Measurements from ENCODE around the gene CCDC85A. TPM values are rescaled to one million over a fixed set of nuclear protein-coding genes. Genes with fewer than 3 reads are reported as not detected.

The CCDC85A gene
- total RNA-seq, 1 donor from 2014 or later = 22.2 TPM

DNA sequence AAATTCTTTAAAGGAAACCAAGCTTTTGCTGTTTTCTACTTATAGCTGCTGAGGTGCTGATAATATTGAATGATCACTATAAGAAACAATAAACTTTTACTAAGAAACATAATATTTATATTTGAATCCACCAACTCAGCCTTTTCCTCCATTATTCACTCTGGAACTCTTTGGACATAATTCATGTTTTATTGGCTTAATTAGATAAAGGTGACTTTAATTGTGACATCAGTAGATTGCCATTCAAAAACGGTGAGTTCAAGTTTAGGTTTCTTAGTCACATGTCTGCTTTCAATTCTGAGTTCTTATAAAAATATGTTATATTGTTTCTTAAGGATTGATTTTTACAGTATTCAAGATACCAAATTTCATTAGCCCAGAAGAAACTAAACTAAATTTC lies 24.0 kb downstream of the CCDC85A start:
- no peak overlapping the region for H3K4me3 ChIP-seq
- no peaks in the 10 kb centered on the region for H3K36me3 ChIP-seq
- no peaks in the 10 kb centered on the region for H3K27me3 ChIP-seq
- DNase-seq (no peak), ATAC-seq (no peak)
- no peaks in the 10 kb centered on the region for H3K4me1 ChIP-seq
- intact Hi-C loops (cut with DNase I) = no loop called here
- no peak overlapping the region for H3K27ac ChIP-seq
- H3K9me3 ChIP-seq = no peaks in the 10 kb centered on the region
- TF ChIP-seq, protein P1, sequence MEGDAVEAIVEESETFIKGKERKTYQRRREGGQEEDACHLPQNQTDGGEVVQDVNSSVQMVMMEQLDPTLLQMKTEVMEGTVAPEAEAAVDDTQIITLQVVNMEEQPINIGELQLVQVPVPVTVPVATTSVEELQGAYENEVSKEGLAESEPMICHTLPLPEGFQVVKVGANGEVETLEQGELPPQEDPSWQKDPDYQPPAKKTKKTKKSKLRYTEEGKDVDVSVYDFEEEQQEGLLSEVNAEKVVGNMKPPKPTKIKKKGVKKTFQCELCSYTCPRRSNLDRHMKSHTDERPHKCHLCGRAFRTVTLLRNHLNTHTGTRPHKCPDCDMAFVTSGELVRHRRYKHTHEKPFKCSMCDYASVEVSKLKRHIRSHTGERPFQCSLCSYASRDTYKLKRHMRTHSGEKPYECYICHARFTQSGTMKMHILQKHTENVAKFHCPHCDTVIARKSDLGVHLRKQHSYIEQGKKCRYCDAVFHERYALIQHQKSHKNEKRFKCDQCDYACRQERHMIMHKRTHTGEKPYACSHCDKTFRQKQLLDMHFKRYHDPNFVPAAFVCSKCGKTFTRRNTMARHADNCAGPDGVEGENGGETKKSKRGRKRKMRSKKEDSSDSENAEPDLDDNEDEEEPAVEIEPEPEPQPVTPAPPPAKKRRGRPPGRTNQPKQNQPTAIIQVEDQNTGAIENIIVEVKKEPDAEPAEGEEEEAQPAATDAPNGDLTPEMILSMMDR (IDR thresholded peaks at IDR 0.05) = no peak

DNA sequence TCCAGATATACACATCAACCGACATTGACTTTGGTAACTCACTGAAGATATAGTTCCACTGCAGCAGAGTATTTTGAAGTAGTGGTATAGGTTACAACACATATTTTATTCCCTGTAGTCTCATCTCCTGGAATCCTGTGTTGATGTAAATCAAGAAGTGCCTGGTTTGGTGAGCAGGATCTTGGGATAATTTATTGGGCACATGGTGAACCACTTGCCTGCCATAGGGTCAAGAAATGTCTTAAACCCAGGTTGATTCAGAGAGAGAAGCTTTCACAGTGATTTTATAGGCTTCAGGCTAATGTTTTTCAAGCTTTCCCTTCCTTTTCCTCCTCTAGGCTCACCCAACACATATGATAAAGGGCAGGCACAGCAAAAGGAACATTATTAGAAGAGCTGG lies 24.6 kb downstream of the CCDC85A start:
- no peaks in the 10 kb centered on the region for H3K9me3 ChIP-seq
- H3K27ac ChIP-seq = no peak overlapping the region
- no peak for ATAC-seq
- H3K27me3 ChIP-seq = no peaks in the 10 kb centered on the region
- no peaks in the 10 kb centered on the region for H3K36me3 ChIP-seq
- intact Hi-C loops (cut with DNase I) = no loop called here
- no peak for DNase-seq
- H3K4me1 ChIP-seq = no peaks in the 10 kb centered on the region
- TF ChIP-seq, protein P1 (IDR thresholded peaks at IDR 0.05) = no peak
- no peak overlapping the region for H3K4me3 ChIP-seq

DNA sequence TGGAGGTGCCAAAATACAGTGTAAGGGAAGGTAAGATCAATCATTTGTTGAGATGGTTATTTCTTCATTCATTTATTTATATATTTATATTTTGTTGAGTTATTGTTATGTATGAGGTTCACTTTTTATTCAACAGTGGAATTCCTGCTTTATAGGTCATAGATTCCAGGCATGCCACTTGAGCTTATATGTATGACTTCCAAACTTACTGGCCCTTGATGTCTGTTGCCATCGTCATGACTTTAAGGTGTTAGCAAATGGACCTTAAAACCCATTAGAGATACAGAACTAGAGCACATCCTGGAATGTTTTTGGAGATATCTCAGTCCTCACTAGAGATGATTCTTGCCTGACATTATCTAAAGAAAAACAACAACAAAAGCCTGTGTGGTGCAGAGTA lies 25.9 kb downstream of the CCDC85A start:
- TF ChIP-seq, protein P1 (IDR thresholded peaks at IDR 0.05) = no peak
- intact Hi-C loops (cut with DNase I) = no loop called here
- no peaks in the 10 kb centered on the region for H3K9me3 ChIP-seq
- DNase-seq (no peak), ATAC-seq (no peak)
- H3K27me3 ChIP-seq = no peaks in the 10 kb centered on the region
- no peak overlapping the region for H3K27ac ChIP-seq
- H3K4me1 ChIP-seq = no peaks in the 10 kb centered on the region
- H3K4me3 ChIP-seq = no peak overlapping the region
- H3K36me3 ChIP-seq = no peaks in the 10 kb centered on the region

DNA sequence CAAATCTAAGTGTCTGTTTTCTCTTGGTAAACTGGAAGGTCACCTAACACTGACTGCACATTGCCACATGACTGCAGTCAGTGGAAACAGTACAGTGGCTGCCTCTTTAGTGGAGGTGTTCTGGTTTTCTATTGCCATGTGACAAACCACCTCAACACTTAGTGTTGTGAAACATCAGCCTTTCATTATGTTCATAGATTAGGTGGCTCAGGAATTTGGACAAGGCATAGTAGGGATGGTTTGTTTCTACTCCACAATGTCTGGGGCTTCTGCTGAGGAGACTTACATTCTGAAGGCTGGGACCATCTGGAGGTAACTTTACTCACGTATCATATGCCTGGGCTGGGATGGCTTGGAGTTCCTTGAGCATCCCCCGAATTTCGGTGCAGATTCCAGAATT lies 26.5 kb downstream of the CCDC85A start:
- intact Hi-C loops (cut with DNase I) = no loop called here
- no peak for ATAC-seq
- DNase-seq = no peak
- TF ChIP-seq, protein P1 (IDR thresholded peaks at IDR 0.05) = no peak
- Histone ChIP-seq H3K9me3 (no peaks in the 10 kb centered on the region), H3K4me3 (no peak overlapping the region), H3K27ac (no peak overlapping the region), H3K36me3 (no peaks in the 10 kb centered on the region), H3K4me1 (no peaks in the 10 kb centered on the region), H3K27me3 (no peaks in the 10 kb centered on the region)

DNA sequence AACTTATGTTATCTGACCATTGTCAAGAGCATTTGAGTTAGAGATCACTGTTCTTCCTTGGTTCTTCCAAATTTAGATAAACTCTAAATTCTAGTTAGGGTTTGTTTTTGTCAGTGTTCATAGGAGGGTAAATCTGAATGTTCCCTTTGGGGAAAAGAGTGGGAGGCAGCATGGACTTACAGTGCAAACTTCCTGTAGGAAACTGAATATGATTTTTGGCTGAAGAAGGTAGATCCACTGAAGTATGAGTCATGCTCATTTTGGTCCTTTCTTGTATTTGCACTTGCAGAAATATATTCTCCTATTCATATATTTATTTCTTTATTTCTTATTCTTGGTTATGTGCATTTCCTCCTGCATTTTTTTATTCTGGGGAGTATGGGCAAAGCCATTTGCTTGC lies 27.3 kb downstream of the CCDC85A start:
- TF ChIP-seq, protein P1 (IDR thresholded peaks at IDR 0.05) = no peak
- Histone ChIP-seq H3K9me3 (no peaks in the 10 kb centered on the region), H3K4me3 (no peak overlapping the region), H3K27ac (no peak overlapping the region), H3K4me1 (no peaks in the 10 kb centered on the region), H3K27me3 (no peaks in the 10 kb centered on the region), H3K36me3 (no peaks in the 10 kb centered on the region)
- DNase-seq = no peak
- intact Hi-C loops (cut with DNase I) = no loop called here
- ATAC-seq = no peak

DNA sequence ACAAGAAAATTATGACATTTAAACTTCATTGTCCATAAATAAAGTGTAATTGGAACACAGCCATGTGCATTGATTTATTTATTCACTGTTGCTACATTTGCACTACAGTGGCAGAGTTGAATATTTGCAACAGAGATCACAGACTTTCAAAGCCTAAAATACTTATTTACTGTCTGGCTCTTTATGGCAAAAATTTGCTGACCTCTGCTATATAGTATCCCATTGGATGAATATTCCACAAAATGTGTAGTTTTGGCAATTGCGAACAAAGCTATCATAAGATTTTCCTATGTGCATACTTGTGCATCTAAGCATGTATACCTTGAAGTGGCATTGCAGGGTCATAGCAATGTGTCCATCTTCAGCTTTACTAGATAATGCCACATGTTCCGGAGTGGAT lies 32.1 kb downstream of the CCDC85A start:
- H3K27ac ChIP-seq = no peak overlapping the region
- TF ChIP-seq, protein P1 (IDR thresholded peaks at IDR 0.05) = no peak
- H3K4me3 ChIP-seq = no peak overlapping the region
- H3K36me3 ChIP-seq = no peaks in the 10 kb centered on the region
- ATAC-seq = no peak
- H3K27me3 ChIP-seq = no peaks in the 10 kb centered on the region
- no peaks in the 10 kb centered on the region for H3K4me1 ChIP-seq
- DNase-seq = no peak
- no peaks in the 10 kb centered on the region for H3K9me3 ChIP-seq
- intact Hi-C loops (cut with DNase I) = no loop called here

Data from upper lobe of right lung (tissue), 1 donor.